ENCODE measurements around the gene DOCK7. TPM values are rescaled to one million over a fixed set of nuclear protein-coding genes. Genes with fewer than 3 reads are reported as not detected.

Gene DOCK7
- total RNA-seq, 4 donors from 2014 or later, result 7.8 to 56.5 (median 19.1) TPM

- no peak for TF ChIP-seq CTCF (IDR thresholded peaks at IDR 0.05)
- TF ChIP-seq POLR2A (IDR thresholded peaks at IDR 0.05), result no peak
- 74 to 90% methylated on average over 1 of the region's 1 CpG for WGBS, 2 donors
- no peak overlapping the region for H3K4me3 ChIP-seq
- H3K9me3 ChIP-seq, result peaks cover 0 to 2% (median 0%) of the 10 kb centered on the region in 3 donors
- DNase-seq, result no peak
- H3K4me1 ChIP-seq, result no peaks in the 10 kb centered on the region
- H3K36me3 ChIP-seq, result peaks cover 0 to 57% (median 0%) of the 10 kb centered on the region in 3 donors
- no peak overlapping the region for H3K27ac ChIP-seq
- intact Hi-C loops (cut with DNase I), result no loop called here
- H3K27me3 ChIP-seq, result no peaks in the 10 kb centered on the region
Observed at GRCh38 chr1:62628506-62628905, 59.7 kb downstream of the DOCK7 start.

GRCh38 chr1:62625415-62625814 is 62.8 kb downstream of the DOCK7 start:
- TF ChIP-seq CTCF (IDR thresholded peaks at IDR 0.05), result no peak
- TF ChIP-seq POLR2A (IDR thresholded peaks at IDR 0.05), result no peak
- Histone ChIP-seq H3K27ac (no peak overlapping the region), H3K27me3 (no peaks in the 10 kb centered on the region), H3K4me1 (no peaks in the 10 kb centered on the region), H3K36me3 (peaks cover 0 to 26% (median 0%) of the 10 kb centered on the region in 3 donors), H3K9me3 (no peaks in the 10 kb centered on the region), H3K4me3 (no peak overlapping the region)
- DNase-seq, result no peak
- WGBS, 2 donors, result 55 to 73% methylated on average over 1 of the region's 1 CpG
- intact Hi-C loops (cut with DNase I), result no loop called here

GRCh38 chr1:62621907-62622306 is 66.3 kb downstream of the DOCK7 start:
- intact Hi-C loops (cut with DNase I), result no loop called here
- no peak overlapping the region for H3K4me3 ChIP-seq
- no peak overlapping the region for H3K27ac ChIP-seq
- H3K36me3 ChIP-seq, result peaks cover 0 to 39% (median 0%) of the 10 kb centered on the region in 3 donors
- no peaks in the 10 kb centered on the region for H3K4me1 ChIP-seq
- WGBS, 2 donors, result 87 to 95% methylated on average over 1 of the region's 1 CpG
- TF ChIP-seq POLR2A (IDR thresholded peaks at IDR 0.05) (no peak), CTCF (IDR thresholded peaks at IDR 0.05) (no peak)
- H3K9me3 ChIP-seq, result no peaks in the 10 kb centered on the region
- no peak for DNase-seq
- no peaks in the 10 kb centered on the region for H3K27me3 ChIP-seq

- TF ChIP-seq CTCF (IDR thresholded peaks at IDR 0.05) (no peak), POLR2A (IDR thresholded peaks at IDR 0.05) (no peak)
- intact Hi-C loops (cut with DNase I), result no loop called here
- Histone ChIP-seq H3K4me1 (no peaks in the 10 kb centered on the region), H3K4me3 (no peak overlapping the region), H3K27ac (no peak overlapping the region), H3K9me3 (no peaks in the 10 kb centered on the region), H3K27me3 (no peaks in the 10 kb centered on the region), H3K36me3 (peaks cover 0 to 17% (median 0%) of the 10 kb centered on the region in 3 donors)
- no peak for DNase-seq
- 96 to 100% methylated on average over 1 of the region's 1 CpG for WGBS, 2 donors
Observed at GRCh38 chr1:62613890-62614289, 74.3 kb downstream of the DOCK7 start.

- H3K27me3 ChIP-seq, result no peaks in the 10 kb centered on the region
- no peak overlapping the region for H3K4me3 ChIP-seq
- no peaks in the 10 kb centered on the region for H3K9me3 ChIP-seq
- H3K27ac ChIP-seq, result no peak overlapping the region
- WGBS, 2 donors, result 82 to 89% methylated on average over 5 of the region's 5 CpGs
- TF ChIP-seq POLR2A (IDR thresholded peaks at IDR 0.05), result no peak
- TF ChIP-seq CTCF (IDR thresholded peaks at IDR 0.05), result no peak
- H3K4me1 ChIP-seq, result no peaks in the 10 kb centered on the region
- DNase-seq, result no peak
- intact Hi-C loops (cut with DNase I), result no loop called here
- peaks cover 0 to 12% (median 0%) of the 10 kb centered on the region in 3 donors for H3K36me3 ChIP-seq
Observed at GRCh38 chr1:62613325-62613727, 74.9 kb downstream of the DOCK7 start.

All from esophagus squamous epithelium (tissue), 5 donors.